ENCODE data around the gene COA1.

The COA1 gene

GRCh38 chr7:43591558-43592180 lies 137.7 kb downstream of the COA1 start:
- TF ChIP-seq CTCF (conservative IDR thresholded peaks at IDR 0.05; ENCODE audit: low read depth, low read length): no peak
- peak; percentile 53 for DNase-seq (ENCODE audit: low read depth)
- H3K4me3 ChIP-seq (ENCODE audit: low read depth, low read length): no peak overlapping the region

- no peak for TF ChIP-seq CTCF (conservative IDR thresholded peaks at IDR 0.05; ENCODE audit: low read depth, low read length)
- H3K4me3 ChIP-seq (ENCODE audit: low read depth, low read length): no peak overlapping the region
- no peak for DNase-seq (ENCODE audit: low read depth)
Measured at GRCh38 chr7:43590862-43591557, 138.3 kb downstream of the COA1 start.

GRCh38 chr7:43589728-43590127 lies 139.6 kb downstream of the COA1 start:
- H3K4me3 ChIP-seq (ENCODE audit: low read depth, low read length): no peak overlapping the region
- TF ChIP-seq CTCF (conservative IDR thresholded peaks at IDR 0.05; ENCODE audit: low read depth, low read length): no peak
- DNase-seq (ENCODE audit: low read depth): no peak

Data from choroid plexus epithelial cell (primary cell).